HEK293 (cell line): Measurements from ENCODE around the gene MRPL30.

ENCODE experiments used
- CTCF ChIP-seq: fragments of 450-650 bp; formaldehyde crosslinking; IDR thresholded peaks from 2 replicates; pipeline ENCODE4 v1.5.1; 2016; ENCODE audit warnings: missing biosample characterization, missing genetic modification characterization
- MZF1 ChIP-seq: fragments of 450-650 bp; formaldehyde crosslinking; IDR thresholded peaks from 2 replicates; pipeline ENCODE4 v1.5.1; 2017; ENCODE audit warnings: missing biosample characterization, missing genetic modification characterization, borderline replicate concordance
- ZNF202 ChIP-seq: fragments of 450-650 bp; formaldehyde crosslinking; IDR thresholded peaks from 2 replicates; pipeline ENCODE4 v1.5.1; 2016; ENCODE audit warnings: missing biosample characterization, missing genetic modification characterization, borderline replicate concordance
- ZNF274 ChIP-seq, 2 experiments: fragments of 200-500 bp in 1 of 2; fragments of 450-650 bp in 1 of 2; sonication (Bioruptor generic) in 1 of 2; formaldehyde crosslinking in 1 of 2; IDR thresholded peaks; 2 replicates each; pipeline versions ENCODE4 v1.5.1 to v1.6.1; 2014 to 2016; ENCODE audit warnings: borderline replicate concordance in 1 of 2, inconsistent platforms in 1 of 2, low read length in 1 of 2, missing biosample characterization in 1 of 2, missing genetic modification characterization in 1 of 2
- ZNF394 ChIP-seq: fragments of 450-650 bp; formaldehyde crosslinking; IDR thresholded peaks from 2 replicates; pipeline ENCODE4 v1.5.1; 2016; ENCODE audit warnings: missing biosample characterization, missing genetic modification characterization, mild to moderate bottlenecking, moderate library complexity, borderline replicate concordance
- ZNF404 ChIP-seq: fragments of 450-650 bp; formaldehyde crosslinking; IDR thresholded peaks from 2 replicates; pipeline ENCODE4 v1.5.1; 2017; ENCODE audit warnings: missing biosample characterization, missing genetic modification characterization
- ZNF624 ChIP-seq: fragments of 450-650 bp; formaldehyde crosslinking; IDR thresholded peaks from 2 replicates; pipeline ENCODE4 v1.5.1; 2017; ENCODE audit warnings: missing biosample characterization, missing genetic modification characterization
- TF ChIP-seq, protein P1 (sequence below): fragments of 450-650 bp; formaldehyde crosslinking; IDR thresholded peaks from 2 replicates; pipeline ENCODE4 v1.5.1; 2016; ENCODE audit warnings: missing biosample characterization, missing genetic modification characterization, low read depth
- TF ChIP-seq, protein P2 (sequence below): IDR thresholded peaks from 2 replicates; pipeline ENCODE4 v1.6.1; 2011; ENCODE audit warnings: mild to moderate bottlenecking, low read depth, low read length, borderline replicate concordance

DNA sequence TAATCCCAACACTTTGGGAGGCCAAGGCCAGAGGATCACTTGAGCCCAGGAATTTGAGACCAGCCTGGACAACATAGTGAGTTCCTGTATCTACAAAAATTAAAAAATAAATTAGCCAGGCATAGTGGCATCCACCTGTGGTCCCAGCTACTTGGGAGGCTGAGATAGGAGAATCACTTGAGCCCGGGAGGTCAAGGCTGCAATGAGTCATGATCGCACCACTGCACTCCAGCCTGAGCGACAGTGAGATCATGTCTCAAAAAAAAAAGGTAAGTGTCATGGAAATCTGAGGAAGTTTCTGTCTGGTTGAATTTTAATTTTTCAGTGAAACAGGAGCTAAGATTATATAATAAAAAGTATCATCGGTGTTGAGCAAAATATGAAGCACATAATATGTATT, 42.0 kb upstream of the MRPL30 start:
- TF ChIP-seq, protein P1, sequence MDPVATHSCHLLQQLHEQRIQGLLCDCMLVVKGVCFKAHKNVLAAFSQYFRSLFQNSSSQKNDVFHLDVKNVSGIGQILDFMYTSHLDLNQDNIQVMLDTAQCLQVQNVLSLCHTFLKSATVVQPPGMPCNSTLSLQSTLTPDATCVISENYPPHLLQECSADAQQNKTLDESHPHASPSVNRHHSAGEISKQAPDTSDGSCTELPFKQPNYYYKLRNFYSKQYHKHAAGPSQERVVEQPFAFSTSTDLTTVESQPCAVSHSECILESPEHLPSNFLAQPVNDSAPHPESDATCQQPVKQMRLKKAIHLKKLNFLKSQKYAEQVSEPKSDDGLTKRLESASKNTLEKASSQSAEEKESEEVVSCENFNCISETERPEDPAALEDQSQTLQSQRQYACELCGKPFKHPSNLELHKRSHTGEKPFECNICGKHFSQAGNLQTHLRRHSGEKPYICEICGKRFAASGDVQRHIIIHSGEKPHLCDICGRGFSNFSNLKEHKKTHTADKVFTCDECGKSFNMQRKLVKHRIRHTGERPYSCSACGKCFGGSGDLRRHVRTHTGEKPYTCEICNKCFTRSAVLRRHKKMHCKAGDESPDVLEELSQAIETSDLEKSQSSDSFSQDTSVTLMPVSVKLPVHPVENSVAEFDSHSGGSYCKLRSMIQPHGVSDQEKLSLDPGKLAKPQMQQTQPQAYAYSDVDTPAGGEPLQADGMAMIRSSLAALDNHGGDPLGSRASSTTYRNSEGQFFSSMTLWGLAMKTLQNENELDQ (tag by site-specific recombination), result no peak
- TF ChIP-seq ZNF394 (no peak), CTCF (tag by site-specific recombination) (no peak), ZNF624 (tag by site-specific recombination) (no peak), ZNF404 (tag by site-specific recombination) (no peak), ZNF202 (tag by site-specific recombination) (no peak), ZNF274 (IDR thresholded peaks at IDR 0.05; ENCODE audit: low read length) (no peak), ZNF274 (tag by site-specific recombination; IDR thresholded peaks at IDR 0.05; ENCODE audit: borderline replicate concordance) (no peak), MZF1 (tag by site-specific recombination) (no peak)
- TF ChIP-seq, protein P2, sequence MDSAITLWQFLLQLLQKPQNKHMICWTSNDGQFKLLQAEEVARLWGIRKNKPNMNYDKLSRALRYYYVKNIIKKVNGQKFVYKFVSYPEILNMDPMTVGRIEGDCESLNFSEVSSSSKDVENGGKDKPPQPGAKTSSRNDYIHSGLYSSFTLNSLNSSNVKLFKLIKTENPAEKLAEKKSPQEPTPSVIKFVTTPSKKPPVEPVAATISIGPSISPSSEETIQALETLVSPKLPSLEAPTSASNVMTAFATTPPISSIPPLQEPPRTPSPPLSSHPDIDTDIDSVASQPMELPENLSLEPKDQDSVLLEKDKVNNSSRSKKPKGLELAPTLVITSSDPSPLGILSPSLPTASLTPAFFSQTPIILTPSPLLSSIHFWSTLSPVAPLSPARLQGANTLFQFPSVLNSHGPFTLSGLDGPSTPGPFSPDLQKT, result no peak
